ENCODE data around the gene GTF2H1.
A peak's percentile ranks its signal among the peaks of the same experiment; 100 is the strongest.

GTF2H1 gene

DNA sequence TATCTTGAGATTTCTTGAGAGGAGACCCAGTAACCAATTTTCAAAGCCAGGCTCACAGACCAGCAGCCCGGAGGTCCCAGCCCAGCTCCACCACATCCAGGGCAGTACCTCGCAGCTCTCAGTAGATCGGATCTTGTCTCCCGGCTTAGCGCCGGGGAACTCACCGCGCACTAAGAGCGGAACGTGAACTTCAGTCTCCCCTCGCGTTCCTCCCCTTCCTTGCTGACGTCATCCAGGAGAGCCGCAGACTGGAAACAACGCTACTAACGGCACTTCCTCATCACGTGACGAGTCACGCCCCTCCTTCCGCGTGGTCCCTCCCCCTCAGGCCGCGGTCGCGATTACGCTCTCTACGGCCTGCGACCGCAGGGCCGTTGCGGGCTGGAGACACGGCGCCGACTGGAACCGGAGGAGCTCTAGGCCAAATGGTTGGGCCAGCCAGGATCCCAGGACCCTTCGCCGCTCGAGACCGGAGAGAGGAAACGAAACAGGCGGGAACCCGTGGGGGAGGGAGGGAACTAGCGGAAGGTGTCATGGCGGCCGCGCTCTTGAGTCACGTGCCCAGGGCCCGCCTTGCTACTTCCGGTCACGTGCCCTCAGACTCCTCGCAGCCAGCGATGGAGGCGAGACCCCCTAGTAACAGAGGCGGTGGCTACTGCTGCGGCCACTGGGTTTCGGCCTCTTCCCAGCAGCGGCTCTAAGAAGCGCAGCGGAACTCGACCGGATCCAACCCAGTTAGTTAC, at the start of gene GTF2H1, which contains the start of gene HPS5:
TSS of gene GTF2H1 (plus strand) at position 599 of the 743 bp plus-strand sequence. CDS start 10,508 bp downstream, outside the sequence.
TSS of gene HPS5 (minus strand) at position 172 of the 743 bp plus-strand sequence. CDS start 4,282 bp downstream, outside the sequence.
- peak; percentile 88 for DNase-seq

DNA sequence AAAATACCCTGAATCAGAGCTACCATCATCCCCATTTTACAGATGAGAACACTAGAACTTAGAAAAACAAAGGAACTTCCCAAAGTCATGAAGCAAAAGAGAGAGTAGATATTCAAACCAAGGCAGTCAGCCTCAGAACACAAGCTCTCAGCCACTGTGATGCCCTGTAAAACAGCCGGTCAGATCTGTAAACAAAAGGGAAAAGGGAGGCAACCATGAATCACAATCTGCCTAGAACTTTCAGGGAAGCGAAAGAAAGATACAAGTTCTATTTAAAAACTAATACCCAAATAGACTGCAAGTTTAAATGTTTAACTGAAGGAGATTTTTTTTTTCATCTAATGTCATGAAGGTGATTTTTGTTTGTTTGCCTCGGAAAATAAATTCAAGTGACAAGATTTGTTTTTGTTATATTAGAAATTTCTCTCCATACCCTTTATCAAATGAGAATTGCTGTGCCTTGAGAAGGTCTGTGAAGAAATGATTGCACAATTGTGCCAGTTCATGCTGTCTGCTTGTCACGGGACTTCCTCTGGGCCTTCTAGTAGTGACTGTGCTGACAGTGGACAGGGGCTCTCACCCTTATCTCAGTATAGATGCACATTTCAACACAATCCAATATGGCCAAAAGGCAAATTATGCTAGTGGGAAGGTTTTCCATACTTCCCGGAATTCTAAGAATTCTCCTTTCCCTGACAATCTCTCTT, 44.6 kb upstream of the GTF2H1 start:
- DNase-seq = no peak

DNA sequence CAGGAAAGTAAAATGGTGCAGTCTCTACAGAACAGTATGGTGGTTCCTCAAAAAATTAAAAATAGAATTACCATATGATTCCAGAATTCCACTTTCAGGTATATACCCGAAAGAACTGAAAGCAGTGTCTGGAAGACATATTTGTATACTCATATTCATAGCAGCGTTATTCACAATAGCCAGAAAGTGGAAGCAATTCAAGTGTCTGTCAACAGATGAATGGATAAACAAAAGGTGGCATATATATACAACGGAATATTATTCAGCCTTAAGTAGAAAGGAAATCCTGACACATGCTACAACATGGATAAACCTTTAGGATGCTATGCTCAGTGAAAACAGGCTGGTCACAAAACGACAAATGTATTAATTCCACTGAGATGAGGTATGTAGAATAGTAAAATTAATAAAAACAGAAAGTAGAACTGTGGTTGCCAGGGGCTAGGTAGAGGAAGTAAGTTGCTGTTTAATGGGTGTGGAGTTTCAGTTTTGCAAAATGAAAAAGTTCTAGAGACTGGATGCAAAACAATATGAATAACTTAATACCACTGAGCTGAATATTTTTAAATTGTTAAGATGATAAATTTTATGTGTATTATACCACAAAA, 41.8 kb upstream of the GTF2H1 start:
- DNase-seq = no peak

DNA sequence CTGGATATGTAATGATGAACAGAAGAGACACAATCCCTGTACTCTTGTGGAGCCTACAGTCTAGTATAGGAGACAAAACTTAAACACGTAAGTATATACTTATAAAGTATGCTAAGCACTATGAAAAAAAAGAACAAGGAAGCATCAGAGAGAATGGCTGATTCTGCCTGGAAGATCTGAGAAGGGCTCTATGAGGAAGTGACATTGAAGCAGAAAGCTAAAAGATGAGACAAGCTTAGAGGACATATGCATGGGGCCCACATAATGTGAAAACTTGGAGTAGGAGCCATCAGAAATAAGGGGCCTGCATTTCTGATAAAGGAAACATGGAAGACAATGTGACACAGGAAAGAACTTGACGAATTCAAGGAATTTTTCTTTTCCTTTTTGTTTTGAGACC, 39.7 kb upstream of the GTF2H1 start:
- DNase-seq = no peak

DNA sequence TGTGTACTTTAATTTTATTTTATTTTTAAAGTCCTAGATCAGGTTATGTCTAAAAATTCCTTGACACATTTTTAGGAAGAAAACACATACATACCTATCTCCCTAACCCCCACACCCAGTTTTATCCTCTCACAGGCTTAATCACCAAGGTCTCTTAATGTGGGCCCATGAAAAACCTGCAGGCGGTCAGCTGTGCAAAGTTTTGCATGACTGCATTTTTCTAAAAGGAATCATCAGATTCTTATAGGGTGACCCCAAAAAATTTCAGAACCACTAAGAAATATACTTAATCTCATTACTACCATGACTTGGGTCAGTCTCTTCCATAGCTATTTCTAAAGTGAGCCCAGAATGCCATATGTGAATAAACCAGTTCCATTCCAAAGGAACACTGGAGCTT, 36.5 kb upstream of the GTF2H1 start:
- DNase-seq = no peak

DNA sequence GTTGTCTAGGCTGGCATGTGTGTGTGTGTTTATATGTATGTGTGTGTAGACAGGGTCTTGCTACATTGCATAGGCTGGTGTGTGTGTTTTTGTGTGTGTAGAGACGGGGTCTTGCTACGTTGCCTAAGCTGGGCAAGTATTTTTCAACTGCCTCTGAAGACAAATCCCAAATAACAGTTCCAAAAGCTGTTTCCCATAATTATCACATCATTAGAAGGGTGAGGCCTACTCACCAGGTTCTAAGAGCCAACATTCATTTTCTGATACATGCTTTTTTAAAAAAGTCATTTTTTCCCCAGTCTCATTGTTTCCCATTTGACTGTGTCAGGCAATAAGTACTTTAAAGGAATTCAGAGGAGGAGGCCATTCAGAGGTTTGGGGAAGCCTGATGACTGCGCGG, 33.5 kb upstream of the GTF2H1 start:
- no peak for DNase-seq

DNA sequence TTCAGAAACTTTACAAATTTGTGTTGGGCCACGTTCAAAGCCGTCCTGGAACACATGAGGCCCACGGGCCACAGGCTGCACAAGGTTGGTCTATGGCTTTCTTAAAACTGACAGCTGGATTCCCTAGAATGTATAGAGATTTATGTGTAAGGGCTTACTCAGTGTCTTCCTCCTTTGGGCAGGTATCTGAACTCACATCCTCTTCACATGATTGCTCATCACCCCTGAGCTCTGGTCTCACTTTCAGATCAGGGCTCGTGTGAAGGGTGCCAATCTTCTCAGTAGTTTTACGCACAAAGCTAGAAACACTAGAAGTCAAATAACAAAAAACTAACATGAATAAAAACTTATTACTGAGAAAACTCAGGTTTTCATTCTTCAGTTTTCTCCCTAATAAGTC, 27.5 kb upstream of the GTF2H1 start:
- DNase-seq = no peak

DNA sequence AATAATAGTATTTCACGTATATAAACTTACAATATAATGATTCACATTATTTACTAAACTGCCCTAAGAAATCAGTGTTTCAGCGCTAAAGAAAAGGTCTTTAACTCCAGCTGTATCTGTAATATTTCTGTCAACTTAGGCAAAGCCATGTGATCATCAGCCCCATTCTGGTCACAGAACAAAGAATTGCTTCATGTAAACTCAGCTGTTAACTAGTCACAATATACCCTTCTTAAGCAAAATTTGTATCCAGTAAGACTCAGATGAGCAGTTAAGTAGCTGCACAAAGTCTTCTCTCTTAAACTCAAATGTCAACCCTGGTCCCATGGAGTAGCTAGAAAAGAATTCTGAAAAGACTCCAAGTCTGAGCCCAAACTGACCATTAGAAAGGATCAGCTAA, 27.1 kb upstream of the GTF2H1 start:
- no peak for DNase-seq

DNA sequence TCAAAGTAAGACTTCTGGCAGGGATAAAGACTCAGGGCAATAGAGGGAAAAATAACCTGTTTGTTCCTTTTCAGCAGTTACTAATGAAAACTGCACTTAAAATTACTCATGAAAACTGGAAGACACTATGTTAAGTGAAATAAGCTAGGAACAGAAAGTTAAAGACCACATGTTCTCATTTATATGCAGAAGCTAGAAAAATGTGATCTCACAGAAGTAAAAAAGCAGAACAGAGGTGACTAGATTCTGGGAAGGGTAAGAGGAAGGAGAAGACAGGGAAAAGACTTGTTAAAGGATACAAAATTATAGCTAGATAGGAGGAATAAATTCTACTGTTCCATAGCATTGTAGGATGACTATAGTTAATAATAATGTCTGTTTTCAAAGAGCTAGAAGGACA, 22.6 kb upstream of the GTF2H1 start:
- DNase-seq = no peak

DNA sequence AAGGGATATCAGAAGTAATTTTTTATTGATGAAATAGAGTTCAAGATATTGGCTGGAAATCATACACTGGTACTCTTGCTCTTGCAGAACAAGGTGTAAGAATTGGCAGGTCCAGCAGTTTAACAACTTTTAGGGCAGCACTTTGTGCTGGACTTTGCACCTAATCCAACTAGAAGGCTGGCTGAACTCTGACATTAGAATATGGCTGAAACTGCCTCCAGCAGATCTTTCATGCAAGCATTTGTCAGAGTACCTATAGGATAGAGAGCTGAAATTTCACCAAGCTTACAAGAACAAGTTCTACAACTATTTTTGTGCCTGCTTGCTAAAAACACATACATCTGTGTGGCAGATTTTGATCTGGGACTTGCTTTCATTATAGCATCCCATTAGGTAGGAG, 17.6 kb upstream of the GTF2H1 start:
- no peak for DNase-seq

DNA sequence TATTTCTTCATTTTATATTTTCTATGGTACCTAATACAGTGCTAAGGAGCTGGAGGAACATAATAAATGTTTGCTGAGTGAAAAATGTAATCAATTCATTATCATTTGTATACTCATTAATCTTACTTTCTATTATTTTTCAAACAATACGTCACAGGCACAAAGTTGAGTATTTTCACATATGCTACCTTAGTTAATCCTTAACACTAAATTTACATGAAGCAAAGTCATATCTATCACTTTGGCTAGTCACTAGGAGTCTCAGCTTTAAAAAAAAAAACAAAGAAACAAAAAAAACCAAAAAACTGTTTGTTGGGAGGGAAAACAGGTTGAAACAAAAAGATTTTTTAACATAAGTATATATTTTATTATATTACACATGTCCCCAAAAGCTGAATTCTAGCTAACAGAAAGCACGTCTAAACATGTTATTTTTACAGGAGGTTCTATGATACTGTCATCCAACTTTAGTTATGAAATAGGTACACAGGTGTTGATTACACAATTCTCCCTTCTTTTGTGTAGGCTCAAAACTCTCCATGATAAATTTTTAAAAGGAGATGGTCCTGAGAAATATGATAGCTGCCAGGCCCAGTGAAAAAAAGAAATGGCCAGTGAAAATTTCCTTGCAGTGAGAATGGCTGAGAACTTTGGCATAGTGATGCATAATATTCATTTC, 14.8 kb upstream of the GTF2H1 start:
- DNase-seq = no peak

DNA sequence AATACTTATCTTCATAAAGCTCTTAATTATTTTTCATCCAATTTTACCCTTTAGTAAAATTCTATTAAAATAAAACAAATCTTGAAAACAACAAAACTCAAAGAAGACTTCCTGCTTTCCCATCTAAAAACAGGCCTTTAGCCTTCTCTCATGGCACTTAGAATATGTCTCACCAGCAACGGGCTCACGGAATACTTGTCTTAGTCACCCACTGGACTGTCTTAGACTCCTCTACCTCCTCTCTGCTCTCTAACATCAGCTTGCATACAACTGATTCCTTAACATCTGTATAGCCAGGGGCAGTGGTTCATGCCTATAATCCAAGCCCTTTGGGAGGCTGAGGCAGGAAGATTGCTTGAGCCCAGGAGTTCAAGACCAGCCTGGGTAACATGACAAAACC, 14.1 kb upstream of the GTF2H1 start:
- DNase-seq = no peak

DNA sequence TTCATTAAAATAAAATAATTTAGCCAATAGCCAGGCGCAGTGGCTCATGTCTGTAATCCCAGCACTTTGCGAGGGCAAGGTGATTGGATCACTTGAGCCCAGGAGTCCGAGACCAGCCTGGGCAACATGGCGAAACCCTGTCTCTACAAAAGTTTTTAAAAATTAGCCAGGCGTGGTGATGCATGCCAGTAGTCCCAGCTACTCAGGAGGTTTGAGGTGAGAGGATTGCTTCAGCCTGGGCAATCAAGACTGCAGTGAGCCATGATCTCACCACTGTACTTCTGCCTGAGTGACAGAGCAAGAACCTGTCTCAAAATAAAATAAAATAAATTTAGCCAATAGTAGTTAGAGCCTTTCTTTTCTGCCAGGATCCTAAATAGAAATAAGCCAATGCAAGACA, 12.7 kb upstream of the GTF2H1 start:
- DNase-seq = no peak

DNA sequence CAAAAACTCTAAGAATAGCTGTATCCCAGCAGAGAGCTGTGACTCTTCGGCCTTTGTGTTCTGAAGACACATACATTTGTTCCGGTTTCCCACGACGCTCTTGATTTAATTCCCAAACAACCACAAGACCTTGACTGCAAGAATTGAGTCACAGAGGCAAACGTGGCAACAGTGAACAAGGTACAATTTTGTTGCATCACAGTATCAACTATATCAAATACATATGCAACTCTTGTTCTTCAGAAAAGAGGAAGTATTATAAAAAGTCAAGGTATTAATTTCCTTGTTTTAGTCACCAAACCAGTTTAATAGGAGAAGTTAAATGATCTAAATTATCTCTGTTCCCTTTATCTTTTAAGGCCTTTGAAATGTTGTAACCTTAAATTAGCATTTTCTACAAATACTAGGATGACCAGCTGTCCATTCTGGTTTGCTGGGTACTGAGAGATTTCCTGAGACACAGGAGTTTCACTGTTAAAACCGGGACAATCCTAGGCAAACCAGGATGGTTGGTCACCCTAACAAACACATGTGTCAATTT, 11.5 kb upstream of the GTF2H1 start:
- no peak for DNase-seq

DNA sequence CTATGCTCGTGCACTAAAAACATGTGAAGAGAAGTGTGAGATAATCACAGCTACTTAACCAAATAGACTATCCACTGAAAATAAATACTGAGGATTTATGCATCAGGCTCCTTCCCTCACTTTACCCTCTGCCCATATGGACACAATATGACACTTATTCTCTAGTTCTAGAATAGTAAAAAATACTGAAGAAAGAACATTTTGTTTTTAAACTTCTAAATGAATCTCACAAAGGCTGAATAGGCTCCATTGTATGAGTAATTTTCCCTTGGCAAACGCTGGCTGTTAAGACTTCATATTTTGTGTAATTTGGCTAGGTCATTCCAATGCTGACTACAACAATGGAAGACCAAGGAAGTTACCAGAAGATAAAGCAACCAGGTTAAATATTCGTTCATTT, 10.4 kb upstream of the GTF2H1 start:
- DNase-seq = no peak

DNA sequence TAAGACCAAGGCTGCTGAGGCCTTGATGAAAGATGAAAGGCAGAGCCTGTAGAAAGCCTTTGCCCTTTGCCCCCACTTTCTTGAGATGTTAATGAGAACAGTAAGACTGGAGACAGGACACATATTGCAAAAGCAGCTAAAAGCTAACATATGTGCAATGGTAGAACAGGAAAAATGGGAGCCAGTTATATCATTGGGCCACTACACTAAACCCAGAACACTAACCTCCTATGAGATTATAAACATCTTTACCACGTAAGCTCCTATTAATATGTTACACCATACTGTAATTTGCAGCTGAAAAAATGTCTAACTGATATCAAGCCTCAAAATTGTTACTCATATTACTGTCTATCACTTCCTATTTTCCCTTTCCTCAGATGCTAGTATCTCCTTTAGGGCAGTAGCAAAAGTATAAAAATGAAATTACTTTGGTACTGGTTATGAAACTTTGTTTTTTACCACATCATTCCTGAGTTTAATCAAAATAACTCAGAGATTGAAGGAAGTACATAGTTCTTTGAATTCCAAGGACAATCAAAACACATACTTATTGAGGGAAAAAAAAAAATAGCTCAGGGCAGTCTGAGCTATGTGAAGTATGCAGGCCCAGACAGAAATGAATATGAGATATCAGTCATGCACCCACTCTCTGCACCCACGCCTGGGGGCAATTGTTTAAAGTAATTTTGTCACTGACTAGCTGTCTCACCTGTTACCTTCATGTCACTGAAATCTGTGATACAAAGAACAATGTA, 9.5 kb upstream of the GTF2H1 start:
- no peak for DNase-seq

DNA sequence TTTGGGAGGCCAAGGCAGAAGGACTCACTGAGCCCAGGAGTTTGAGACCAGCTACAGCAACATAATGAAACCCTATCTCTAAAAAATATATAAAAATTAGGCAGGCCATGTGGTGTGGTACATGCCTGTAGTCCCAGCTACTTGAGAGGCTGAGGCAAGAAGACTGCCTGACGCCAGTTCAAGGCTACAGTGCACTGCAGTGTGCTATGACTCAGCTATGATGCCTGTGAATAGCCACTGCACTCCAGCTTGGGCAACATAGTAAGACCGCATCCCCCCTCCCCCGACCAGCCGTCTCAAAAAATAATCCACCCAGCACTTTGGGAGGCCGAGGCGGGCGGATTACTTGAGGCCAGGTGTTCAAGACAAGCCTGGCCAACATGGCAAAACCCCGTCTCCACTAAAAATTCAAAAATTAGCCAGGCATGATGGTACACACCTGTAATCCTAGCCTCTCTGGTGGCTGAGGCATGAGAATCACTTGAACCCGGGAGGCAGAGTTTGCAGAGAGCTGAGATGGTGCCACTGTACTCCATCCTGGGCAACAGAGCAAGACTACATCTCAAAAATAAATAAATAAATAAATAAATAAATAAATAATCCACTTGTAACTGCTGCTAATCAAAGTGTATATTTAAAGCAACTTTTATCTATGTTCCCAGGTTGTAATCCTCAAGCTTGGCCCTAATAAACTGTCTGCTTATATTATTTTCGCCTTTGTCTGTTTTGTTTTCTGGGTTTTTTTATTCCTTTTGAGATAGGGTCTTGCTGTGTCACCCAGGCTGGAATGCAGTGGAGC, 8.2 kb upstream of the GTF2H1 start:
- no peak for DNase-seq

DNA sequence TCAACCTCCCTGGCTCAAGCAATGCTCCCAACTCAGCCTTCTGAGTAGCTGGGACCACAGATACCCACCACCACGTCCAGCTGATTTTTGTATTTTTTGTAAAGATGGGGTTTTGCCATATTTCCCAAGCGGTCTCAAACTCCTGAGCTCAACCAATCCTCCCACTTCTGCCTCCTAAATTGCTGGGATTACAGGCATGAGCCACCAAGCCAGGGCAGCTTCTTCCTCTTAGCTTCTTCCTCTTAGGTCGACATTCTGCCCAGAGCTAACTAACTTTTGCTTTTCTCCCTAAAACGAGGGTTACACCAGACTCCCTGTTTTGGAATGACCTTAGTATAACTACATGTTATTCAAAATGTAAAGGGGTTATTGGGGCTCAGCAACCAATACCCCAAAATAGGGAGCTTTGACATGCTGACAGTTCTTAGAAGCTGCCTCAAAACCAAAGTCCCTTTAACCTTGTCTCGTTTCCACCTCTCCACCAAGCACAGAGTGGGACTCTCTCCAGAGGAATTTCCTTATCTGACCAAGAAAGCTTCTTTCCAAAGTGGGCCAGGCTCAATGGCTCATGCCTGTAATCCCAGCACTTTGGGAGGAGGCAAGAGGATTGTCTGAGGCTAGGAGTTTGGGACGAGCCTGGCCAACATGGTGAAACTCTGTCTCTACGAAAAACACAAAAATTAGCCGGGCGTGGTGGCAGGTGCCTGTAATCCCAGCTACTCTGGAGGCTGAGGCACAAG, 7.4 kb upstream of the GTF2H1 start:
- DNase-seq = no peak

DNA sequence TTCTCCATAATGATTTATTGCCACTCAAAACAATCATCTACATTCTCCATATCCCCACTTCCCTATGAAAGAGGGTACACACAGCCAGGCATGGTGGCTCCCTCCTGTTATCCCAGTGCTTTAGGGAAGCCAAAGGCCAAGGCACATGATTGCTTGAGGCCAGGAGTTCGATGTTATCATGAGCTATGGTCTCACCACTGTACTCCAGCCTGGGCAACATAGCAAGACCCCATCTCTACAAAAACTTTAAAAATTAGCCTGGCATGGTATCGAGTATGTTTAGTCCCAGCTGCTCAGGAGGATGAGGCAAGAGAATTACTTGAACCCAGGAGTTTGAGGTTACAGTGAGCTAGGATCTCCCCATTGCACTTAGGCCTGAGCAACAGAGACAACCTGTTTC, 6.5 kb upstream of the GTF2H1 start:
- no peak for DNase-seq

DNA sequence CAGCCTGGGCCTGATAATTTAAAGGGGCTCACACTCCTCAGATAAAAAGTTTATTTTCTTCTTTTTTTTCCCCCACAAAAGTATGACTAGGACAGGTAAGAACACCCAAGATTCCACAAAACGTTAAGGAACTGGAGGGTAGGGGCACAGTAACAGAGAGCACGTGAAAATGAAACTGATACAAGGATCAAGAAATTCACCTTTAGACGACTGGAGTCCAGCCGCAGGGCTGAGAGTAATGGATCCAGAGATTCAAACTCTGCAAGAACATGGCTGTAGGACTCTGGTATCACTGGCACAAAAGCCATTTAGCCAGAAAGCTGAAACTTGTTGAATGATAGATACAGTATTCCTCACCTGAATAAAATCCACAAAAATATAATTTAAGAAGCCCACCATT, 4.8 kb upstream of the GTF2H1 start:
- DNase-seq = no peak

DNA sequence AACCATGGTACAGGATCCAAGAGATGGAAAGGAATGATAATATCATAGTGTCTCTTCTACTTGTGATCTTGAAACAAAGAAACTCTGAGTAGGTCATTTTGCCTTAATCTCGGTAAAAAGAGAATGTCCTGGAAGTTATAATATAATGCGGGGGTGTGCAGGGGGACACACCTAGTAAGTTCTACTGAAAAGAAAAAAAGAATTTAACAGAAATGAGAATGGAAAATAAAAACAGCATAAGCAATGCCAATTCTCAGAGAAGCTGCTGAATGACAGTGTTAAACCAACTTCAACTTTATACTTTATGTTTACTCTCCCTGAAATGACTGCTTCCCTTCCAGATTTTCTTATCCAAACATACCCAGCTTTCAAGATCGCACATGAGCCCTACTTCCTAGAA, 2.5 kb upstream of the GTF2H1 start:
- DNase-seq = no peak
